NCI-H1092 (cell line): ENCODE results near the gene PTPN11.
"Not testable (repeated sequence)": the region's sequence is repeated elsewhere in the genome, so short reads cannot be mapped to it uniquely, and the experiment has no call there.

Experiments
- DNase-seq: peaks from one replicate; lab custom pipeline; 2025; lab: John Stamatoyannopoulos, UW

PTPN11 gene

GRCh38 chr12:112514926-112515642 is 96.3 kb downstream of the PTPN11 start:
- DNase-seq = no peak

- no peak for DNase-seq
These were observed 97.1 kb downstream of the PTPN11 start for GRCh38 chr12:112515868-112516267.

GRCh38 chr12:112517730-112518364 is 99.1 kb downstream of the PTPN11 start:
- no peak for DNase-seq

GRCh38 chr12:112518365-112518735 is 99.6 kb downstream of the PTPN11 start:
- DNase-seq = no peak

GRCh38 chr12:112519841-112520340 is 101.1 kb downstream of the PTPN11 start:
- not testable (repeated sequence) for DNase-seq

- no peak for DNase-seq
These were observed 105.1 kb downstream of the PTPN11 start for GRCh38 chr12:112523856-112524255.

GRCh38 chr12:112524269-112524668 is 105.5 kb downstream of the PTPN11 start:
- DNase-seq = no peak

GRCh38 chr12:112524676-112525425 is 106.1 kb downstream of the PTPN11 start:
- DNase-seq = no peak

- no peak for DNase-seq
These were observed 106.7 kb downstream of the PTPN11 start for GRCh38 chr12:112525426-112525809.

GRCh38 chr12:112527082-112527481 is 108.3 kb downstream of the PTPN11 start:
- no peak for DNase-seq

- DNase-seq = no peak
These were observed 108.8 kb downstream of the PTPN11 start for GRCh38 chr12:112527501-112527900.

- no peak for DNase-seq
These were observed 109.8 kb downstream of the PTPN11 start for GRCh38 chr12:112528521-112528920.

GRCh38 chr12:112530941-112531340 is 112.2 kb downstream of the PTPN11 start:
- no peak for DNase-seq

GRCh38 chr12:112532106-112532505 is 113.4 kb downstream of the PTPN11 start:
- DNase-seq = no peak

GRCh38 chr12:112533528-112533927 is 114.8 kb downstream of the PTPN11 start:
- no peak for DNase-seq

- DNase-seq = no peak
These were observed 116.3 kb downstream of the PTPN11 start for GRCh38 chr12:112535017-112535416.

GRCh38 chr12:112535637-112536366 is 117.1 kb downstream of the PTPN11 start:
- no peak for DNase-seq

GRCh38 chr12:112536367-112536730 is 117.6 kb downstream of the PTPN11 start:
- no peak for DNase-seq

GRCh38 chr12:112537710-112538396 is 119.1 kb downstream of the PTPN11 start:
- no peak for DNase-seq

- DNase-seq = no peak
These were observed 120.0 kb downstream of the PTPN11 start for GRCh38 chr12:112538740-112539139.

GRCh38 chr12:112539221-112539620 is 120.5 kb downstream of the PTPN11 start:
- DNase-seq = no peak

GRCh38 chr12:112540021-112540420 is 121.3 kb downstream of the PTPN11 start:
- DNase-seq = no peak
